ENCODE measurements around the gene KCNAB1.

GRCh38 chr3:156388497-156389448 lies 268.4 kb downstream of the KCNAB1 start:
- TF ChIP-seq CTCF (conservative IDR thresholded peaks at IDR 0.05; ENCODE audit: low read length): no peak
- TF ChIP-seq EZH2phosphoT487 (IDR thresholded peaks at IDR 0.05; ENCODE audit: borderline replicate concordance): no peak

Data from Loucy (cell line).